ENCODE data around the gene SLC6A16. TPM values are rescaled to one million over a fixed set of nuclear protein-coding genes. Genes with fewer than 3 reads are reported as not detected.

Gene SLC6A16
- total RNA-seq, 1 donor from 2014 or later: 3.5 TPM

DNA sequence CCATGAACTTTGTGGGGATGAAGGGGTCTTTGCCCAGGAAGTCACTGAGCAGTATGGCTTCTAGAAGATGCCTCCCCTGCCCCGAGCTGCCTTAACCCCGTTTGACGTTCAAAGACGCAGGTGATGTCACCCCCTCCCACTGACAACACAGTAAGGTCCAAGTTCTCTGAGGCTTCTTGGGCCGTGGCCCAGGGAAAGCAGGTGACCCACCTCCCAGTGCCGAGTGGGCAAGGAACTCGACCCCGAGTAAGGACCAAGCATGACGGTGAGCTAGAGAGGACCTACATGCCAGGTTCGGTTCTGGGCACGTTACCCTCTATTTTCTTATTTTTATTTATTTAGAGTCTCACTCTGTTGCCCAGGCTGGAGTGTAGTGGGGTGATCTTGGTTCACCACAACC is 81.3 kb downstream of the SLC6A16 start:
- no peak overlapping the region for H3K27ac Mint-ChIP-seq
- H3K27me3 Mint-ChIP-seq: no peaks in the 10 kb centered on the region
- DNase-seq (ENCODE audit: extremely low spot score, unreplicated experiment): no peak
- no peaks in the 10 kb centered on the region for H3K4me1 Mint-ChIP-seq (ENCODE audit: unreplicated experiment)
- TF ChIP-seq, protein P1, sequence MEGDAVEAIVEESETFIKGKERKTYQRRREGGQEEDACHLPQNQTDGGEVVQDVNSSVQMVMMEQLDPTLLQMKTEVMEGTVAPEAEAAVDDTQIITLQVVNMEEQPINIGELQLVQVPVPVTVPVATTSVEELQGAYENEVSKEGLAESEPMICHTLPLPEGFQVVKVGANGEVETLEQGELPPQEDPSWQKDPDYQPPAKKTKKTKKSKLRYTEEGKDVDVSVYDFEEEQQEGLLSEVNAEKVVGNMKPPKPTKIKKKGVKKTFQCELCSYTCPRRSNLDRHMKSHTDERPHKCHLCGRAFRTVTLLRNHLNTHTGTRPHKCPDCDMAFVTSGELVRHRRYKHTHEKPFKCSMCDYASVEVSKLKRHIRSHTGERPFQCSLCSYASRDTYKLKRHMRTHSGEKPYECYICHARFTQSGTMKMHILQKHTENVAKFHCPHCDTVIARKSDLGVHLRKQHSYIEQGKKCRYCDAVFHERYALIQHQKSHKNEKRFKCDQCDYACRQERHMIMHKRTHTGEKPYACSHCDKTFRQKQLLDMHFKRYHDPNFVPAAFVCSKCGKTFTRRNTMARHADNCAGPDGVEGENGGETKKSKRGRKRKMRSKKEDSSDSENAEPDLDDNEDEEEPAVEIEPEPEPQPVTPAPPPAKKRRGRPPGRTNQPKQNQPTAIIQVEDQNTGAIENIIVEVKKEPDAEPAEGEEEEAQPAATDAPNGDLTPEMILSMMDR (conservative IDR thresholded peaks at IDR 0.05): no peak
- H3K4me3 Mint-ChIP-seq: no peak overlapping the region
- no peaks in the 10 kb centered on the region for H3K9me3 Mint-ChIP-seq
- H3K36me3 Mint-ChIP-seq: no peaks in the 10 kb centered on the region

DNA sequence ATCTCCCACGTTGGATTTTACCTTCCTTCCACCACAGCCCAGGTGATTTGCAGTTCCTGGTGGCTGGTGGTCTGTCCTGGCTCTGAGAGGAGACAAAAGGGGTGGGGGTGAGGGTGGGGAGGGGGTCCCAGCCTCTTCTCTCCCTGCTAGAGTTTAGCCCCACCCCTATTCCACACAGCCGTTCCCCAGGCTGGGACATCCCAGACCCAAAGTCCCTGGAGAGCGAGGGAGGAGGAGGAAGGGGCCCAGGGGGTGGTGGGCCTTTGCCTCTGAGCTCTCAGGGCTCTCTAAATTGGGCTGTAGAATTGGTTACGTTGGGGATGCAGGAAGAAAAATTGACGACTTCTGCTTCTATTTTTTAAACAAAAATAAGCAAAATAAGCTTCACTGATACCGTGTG is 81.9 kb downstream of the SLC6A16 start:
- Mint-ChIP-seq H3K27me3 (peaks cover 4% of the 10 kb centered on the region), H3K4me1 (ENCODE audit: unreplicated experiment) (no peaks in the 10 kb centered on the region), H3K9me3 (no peaks in the 10 kb centered on the region), H3K27ac (no peak overlapping the region), H3K4me3 (no peak overlapping the region), H3K36me3 (no peaks in the 10 kb centered on the region)
- DNase-seq (ENCODE audit: extremely low spot score, unreplicated experiment): no peak
- TF ChIP-seq, protein P1 (conservative IDR thresholded peaks at IDR 0.05): no peak

DNA sequence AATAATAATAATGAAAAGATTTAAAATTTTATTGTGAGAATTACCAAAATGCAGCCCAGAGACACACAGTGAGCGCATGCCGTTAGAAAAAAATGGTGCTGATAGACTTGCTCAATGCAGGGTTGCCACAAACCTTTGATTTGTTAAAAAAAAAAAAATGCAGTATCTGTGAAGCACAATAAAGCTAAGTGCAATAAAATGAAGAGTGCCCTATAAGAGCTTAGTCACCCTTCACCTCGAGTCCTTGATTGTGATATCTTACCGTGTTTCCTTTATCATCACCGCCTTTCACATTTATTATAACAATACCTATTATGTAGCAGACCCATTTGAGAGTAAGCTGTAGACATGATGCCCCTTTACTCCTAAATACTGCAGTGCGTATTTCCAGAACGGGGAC is 83.2 kb downstream of the SLC6A16 start:
- H3K4me1 Mint-ChIP-seq (ENCODE audit: unreplicated experiment): no peaks in the 10 kb centered on the region

More for the DNA sequence above, 83.2 kb downstream of the SLC6A16 start:
- Mint-ChIP-seq H3K9me3 (no peaks in the 10 kb centered on the region), H3K36me3 (no peaks in the 10 kb centered on the region), H3K4me3 (no peak overlapping the region), H3K27me3 (peaks cover 9% of the 10 kb centered on the region), H3K27ac (no peak overlapping the region)
- DNase-seq (ENCODE audit: extremely low spot score, unreplicated experiment): no peak
- TF ChIP-seq, protein P1 (conservative IDR thresholded peaks at IDR 0.05): no peak

Small RNA genes within 50 kb of the gene (microRNA-seq; reads per million reads assigned to microRNA genes)
- not detected for gene MIR4324

Other genes starting within 250 kb of the SLC6A16 start
- 205 and 296 TPM in 2 replicates for gene SNRNP70, start 239.7 kb downstream of the SLC6A16 start, total RNA-seq (ENCODE audit: low replicate concordance)
- 10.6 TPM in 2 replicates for gene LIN7B, start 210.8 kb downstream of the SLC6A16 start, total RNA-seq (ENCODE audit: low replicate concordance)
- 2.3 and 2.6 TPM in 2 replicates for gene C19orf73, start 206.0 kb downstream of the SLC6A16 start, total RNA-seq (ENCODE audit: low replicate concordance)
- 15.2 and 17.8 TPM in 2 replicates for gene PPFIA3, start 205.6 kb downstream of the SLC6A16 start, total RNA-seq (ENCODE audit: low replicate concordance)
- 3.2 TPM in 1 of 2 replicates, not detected in the other for gene HRC, start 169.8 kb downstream of the SLC6A16 start, total RNA-seq (ENCODE audit: low replicate concordance)
- gene TRPM4, start 167.4 kb downstream of the SLC6A16 start, total RNA-seq (ENCODE audit: low replicate concordance): 33.1 and 41.5 TPM in 2 replicates
- gene CD37, start 10.2 kb upstream of the SLC6A16 start, total RNA-seq (ENCODE audit: low replicate concordance): not detected in 2 replicates
- 28.9 and 116 TPM in 2 replicates for gene TEAD2, start 37.2 kb upstream of the SLC6A16 start, total RNA-seq (ENCODE audit: low replicate concordance)
- 0.90 and 9.4 TPM in 2 replicates for gene DKKL1, start 38.7 kb upstream of the SLC6A16 start, total RNA-seq (ENCODE audit: low replicate concordance)
- gene KASH5, start 63.1 kb upstream of the SLC6A16 start, total RNA-seq (ENCODE audit: low replicate concordance): not detected in 2 replicates
- not detected in 2 replicates for gene PTH2, start 98.2 kb upstream of the SLC6A16 start, total RNA-seq (ENCODE audit: low replicate concordance)
- not detected in 2 replicates for gene GFY, start 100.2 kb upstream of the SLC6A16 start, total RNA-seq (ENCODE audit: low replicate concordance)
- gene SLC17A7, start 116.3 kb upstream of the SLC6A16 start, total RNA-seq (ENCODE audit: low replicate concordance): 0.19 TPM in 1 of 2 replicates, not detected in the other
- gene PIH1D1, start 126.6 kb upstream of the SLC6A16 start, total RNA-seq (ENCODE audit: low replicate concordance): 83.1 and 93.3 TPM in 2 replicates
- 22.7 and 33.7 TPM in 2 replicates for gene ALDH16A1, start 128.0 kb upstream of the SLC6A16 start, total RNA-seq (ENCODE audit: low replicate concordance)
- 1.9 and 2.0 TPM in 2 replicates for gene FLT3LG, start 149.0 kb upstream of the SLC6A16 start, total RNA-seq (ENCODE audit: low replicate concordance)
- 3,274 and 3,593 TPM in 2 replicates for gene RPL13A, start 162.4 kb upstream of the SLC6A16 start, total RNA-seq (ENCODE audit: low replicate concordance)
- 2,401 and 2,461 TPM in 2 replicates for gene RPS11, start 171.2 kb upstream of the SLC6A16 start, total RNA-seq (ENCODE audit: low replicate concordance)
- gene FCGRT, start 187.5 kb upstream of the SLC6A16 start, total RNA-seq (ENCODE audit: low replicate concordance): 102 and 106 TPM in 2 replicates
- gene RCN3, start 202.8 kb upstream of the SLC6A16 start, total RNA-seq (ENCODE audit: low replicate concordance): 4.5 and 12.1 TPM in 2 replicates

Measured in type B pancreatic cell (in vitro differentiated cells).